ENCODE data around the gene GHR. TPM values are rescaled to one million over a fixed set of nuclear protein-coding genes. Genes with fewer than 3 reads are reported as not detected.

GHR gene
- total and polyA plus RNA-seq, 2 of the 8 experiments (the other 6 are each of a cell fraction or from before 2014, with no cell fraction given) = 0.15 to 0.19 TPM

DNA sequence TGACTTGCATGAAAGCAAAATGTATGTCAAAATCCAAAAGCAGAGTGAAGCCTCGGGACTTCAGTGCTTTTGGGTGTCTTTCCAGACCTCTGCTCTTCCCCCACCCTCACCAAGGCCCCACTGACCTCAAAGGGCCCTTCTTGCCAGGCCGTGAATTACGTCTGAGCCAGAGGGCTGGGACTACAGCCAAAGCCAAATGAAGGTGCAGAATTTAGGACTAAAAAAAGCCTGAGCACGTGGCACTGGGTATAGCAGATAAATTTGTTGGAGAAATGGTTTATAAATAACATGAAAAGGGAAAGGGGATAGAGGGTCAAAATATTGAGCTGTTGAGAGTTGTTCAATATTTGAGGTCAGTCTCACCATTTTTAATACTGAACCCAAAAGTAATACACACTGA is 163.4 kb downstream of the GHR start:
- no peak for TF ChIP-seq POU5F1 (IDR thresholded peaks at IDR 0.05; ENCODE audit: low read depth, low read length)
- no peak for TF ChIP-seq NRF1 (IDR thresholded peaks at IDR 0.05; ENCODE audit: low read depth, low read length)
- no peak for TF ChIP-seq SP1 (IDR thresholded peaks at IDR 0.05; ENCODE audit: low read depth, low read length)

More for the DNA sequence above, 163.4 kb downstream of the GHR start:
- Histone ChIP-seq H2AFZ (ENCODE audit: low read length) (no peak overlapping the region), H3K27me3 (replicated peaks in 1 of 4; ENCODE audit: control insufficient read depth in 3 of 4, extremely low read depth in 1 of 4, insufficient read depth in 3 of 4, low read length in 3 of 4) (no peaks in the 10 kb centered on the region), H3K56ac (replicated peaks; ENCODE audit: insufficient read length, low read depth, low read length) (no peak overlapping the region), H3K36me3 (ENCODE audit: control insufficient read depth in 2 of 4, insufficient read depth in 4 of 4, low read length in 3 of 4) (no peaks in the 10 kb centered on the region), H3K4me2 (ENCODE audit: insufficient read depth in 1 of 2, low read depth in 2 of 2, low read length in 2 of 2) (no peak overlapping the region), H3K79me1 (ENCODE audit: low read depth, low read length) (no peaks in the 10 kb centered on the region), H2BK15ac (ENCODE audit: low read length) (no peak overlapping the region), H3K4ac (replicated peaks; ENCODE audit: insufficient read length, low read depth, low read length) (no peak overlapping the region), H4K91ac (replicated peaks; ENCODE audit: insufficient read length, low read length) (no peak overlapping the region), H3K4me3 (ENCODE audit: extremely low read depth in 1 of 4, insufficient read depth in 2 of 4, low read depth in 3 of 4, low read length in 4 of 4) (no peak overlapping the region), H3K23ac (ENCODE audit: insufficient read length) (no peak overlapping the region), H2BK12ac (ENCODE audit: low read depth, low read length) (no peak overlapping the region), H3K4me1 (replicated peaks in 1 of 4; ENCODE audit: control insufficient read depth in 3 of 4, insufficient read depth in 4 of 4, low read length in 3 of 4) (peaks cover 0 to 3% (median 0%) of the 10 kb centered on the region in 4 experiments; a peak in 1 of 7 replicates), H2BK20ac (ENCODE audit: low read length) (no peak overlapping the region), H3K27ac (ENCODE audit: low read depth, low read length) (no peak overlapping the region), H4K5ac (ENCODE audit: insufficient read length, low read depth, low read length) (no peak overlapping the region), H3K9ac (replicated peaks in 1 of 4; ENCODE audit: extremely low read depth in 1 of 4, low read depth in 3 of 4, low read length in 3 of 4) (no peak overlapping the region), H3K14ac (ENCODE audit: insufficient read length) (no peak overlapping the region), H2BK120ac (replicated peaks; ENCODE audit: low read depth, low read length) (no peak overlapping the region), H3K23me2 (ENCODE audit: low read depth, low read length) (no peaks in the 10 kb centered on the region), H3K18ac (ENCODE audit: extremely low read depth, low read length) (no peak overlapping the region), H3K9me3 (ENCODE audit: insufficient read depth in 2 of 2, low read depth in 1 of 2, low read length in 1 of 2) (no peaks in the 10 kb centered on the region), H4K20me1 (replicated peaks in 1 of 2; ENCODE audit: control insufficient read depth in 1 of 2, insufficient read depth in 2 of 2, low read length in 2 of 2) (no peaks in the 10 kb centered on the region), H2BK5ac (ENCODE audit: low read depth, low read length) (no peak overlapping the region), H4K8ac (ENCODE audit: extremely low read depth, insufficient read depth, low read length) (no peak overlapping the region), H3K79me2 (ENCODE audit: control insufficient read depth in 1 of 2, insufficient read depth in 2 of 2, low read length in 2 of 2) (no peaks in the 10 kb centered on the region), H2AK5ac (ENCODE audit: low read depth, low read length) (no peak overlapping the region)
- FAIRE-seq (no peak), DNase-seq (ENCODE audit: low read depth in 1 of 2, low spot score in 2 of 2) (no peak)
- POLR2A ChIA-PET (ENCODE audit: partially characterized antibody) = interaction anchor here (0.6 kb wide), 1 partner anchor 31 kb away, joined by 3 read pairs; no protein-coding TSS in a partner anchor
- WGBS, 2 experiments (ENCODE audit: extremely low coverage in 1 of 2, insufficient coverage in 1 of 2, insufficient read length in 1 of 2, insufficient replicate concordance in 2 of 2, low coverage in 1 of 2, low lambda C conversion rate in 2 of 2, missing lambda C conversion rate in 1 of 2) = 73% methylated on average over 4 of the region's 4 CpGs; no CpG with 5 or more reads in 1 of the 2 experiments
- CTCF ChIA-PET (ENCODE audit: partially characterized antibody) = interaction anchor here (1.0 to 1.8 kb wide), 6 partner anchors 13 to 303 kb away, joined by 3 to 5 read pairs (median 4); no protein-coding TSS in a partner anchor

Measured in H1 (cell line).